Cardiac muscle cell (in vitro differentiated cells and primary cell): ENCODE results near the gene SMO. TPM values are rescaled to one million over a fixed set of nuclear protein-coding genes. Genes with fewer than 3 reads are reported as not detected.

Source experiments
- DNase-seq, 2 donors: peaks; one replicate each; pipeline versions ENCODE4 v3.0.0 to v3.0.0-alpha.2; 2010 to 2017; ENCODE audit warnings: low read depth in 1 of 2, low spot score in 1 of 2
- H3K27ac ChIP-seq: fragments of 200-600 bp; sonication (generic); 2 replicates; pipeline ENCODE4 v1.5.1; 2016
- H3K27me3 ChIP-seq: fragments of 200-600 bp; sonication (generic); 2 replicates; pipeline ENCODE4 v1.6.0; 2016; ENCODE audit warnings: control low read depth
- H3K36me3 ChIP-seq: fragments of 200-600 bp; sonication (generic); 2 replicates; pipeline ENCODE4 v1.5.1; 2016; ENCODE audit warnings: control low read depth
- H3K4me1 ChIP-seq: fragments of 200-600 bp; sonication (generic); 2 replicates; pipeline ENCODE4 v1.8.1; 2017; ENCODE audit warnings: low read depth, mild to moderate bottlenecking, mixed run types
- H3K4me3 ChIP-seq: fragments of 200-600 bp; sonication (generic); 2 replicates; pipeline ENCODE4 v1.5.1; 2016; ENCODE audit warnings: mild to moderate bottlenecking
- H3K9me3 ChIP-seq: fragments of 200-600 bp; sonication (generic); 2 replicates; pipeline ENCODE4 v1.5.1; 2017; ENCODE audit warnings: low read depth, mild to moderate bottlenecking, control low read depth
- polyA plus RNA-seq: library from polyadenylated mRNA; unstranded; fragments of >200 nt; fragmentation: Nextera tagmentation; extraction: Ambion mirVana; gene quantifications from 2 replicates; pipeline ENCODE4 v1.2.1, GENCODE V29; 2016
- total RNA-seq: library from RNA; depleted of rRNA; stranded (reverse); fragments of >200 nt; gene quantifications from 2 replicates; pipeline ENCODE4 v1.2.3, GENCODE V29; 2016
- TF ChIP-seq, protein P1 (sequence below): IDR thresholded peaks from 2 replicates; pipeline ENCODE4 v1.5.1; 2012; ENCODE audit warnings: low read depth, mild to moderate bottlenecking, low read length

The SMO gene
- total and polyA plus RNA-seq, 2 experiments from 2014 or later = 35.0 to 82.9 TPM

DNA sequence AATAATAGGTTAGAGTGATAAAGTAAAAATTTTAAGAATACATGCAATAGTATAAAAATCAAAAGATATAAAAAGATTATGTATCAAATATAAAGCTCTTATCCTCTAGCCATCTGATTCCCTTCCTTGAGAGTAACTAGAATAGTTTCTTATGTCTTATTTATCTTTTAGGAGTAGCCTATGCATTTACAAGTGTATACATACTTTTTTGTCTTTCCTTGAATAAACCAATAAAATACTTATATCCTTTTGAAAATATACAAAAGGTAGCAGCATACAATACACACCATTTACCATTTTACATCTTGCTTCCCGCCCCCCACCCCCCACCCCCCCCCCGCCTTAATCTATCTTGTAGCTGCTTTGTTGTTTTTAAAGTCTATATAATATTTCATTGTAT is 67.8 kb downstream of the SMO start:
- Histone ChIP-seq H3K36me3 (no peaks in the 10 kb centered on the region), H3K4me3 (no peak overlapping the region), H3K9me3 (no peaks in the 10 kb centered on the region), H3K4me1 (peaks cover 5% of the 10 kb centered on the region), H3K27ac (no peak overlapping the region), H3K27me3 (no peaks in the 10 kb centered on the region)
- TF ChIP-seq, protein P1, sequence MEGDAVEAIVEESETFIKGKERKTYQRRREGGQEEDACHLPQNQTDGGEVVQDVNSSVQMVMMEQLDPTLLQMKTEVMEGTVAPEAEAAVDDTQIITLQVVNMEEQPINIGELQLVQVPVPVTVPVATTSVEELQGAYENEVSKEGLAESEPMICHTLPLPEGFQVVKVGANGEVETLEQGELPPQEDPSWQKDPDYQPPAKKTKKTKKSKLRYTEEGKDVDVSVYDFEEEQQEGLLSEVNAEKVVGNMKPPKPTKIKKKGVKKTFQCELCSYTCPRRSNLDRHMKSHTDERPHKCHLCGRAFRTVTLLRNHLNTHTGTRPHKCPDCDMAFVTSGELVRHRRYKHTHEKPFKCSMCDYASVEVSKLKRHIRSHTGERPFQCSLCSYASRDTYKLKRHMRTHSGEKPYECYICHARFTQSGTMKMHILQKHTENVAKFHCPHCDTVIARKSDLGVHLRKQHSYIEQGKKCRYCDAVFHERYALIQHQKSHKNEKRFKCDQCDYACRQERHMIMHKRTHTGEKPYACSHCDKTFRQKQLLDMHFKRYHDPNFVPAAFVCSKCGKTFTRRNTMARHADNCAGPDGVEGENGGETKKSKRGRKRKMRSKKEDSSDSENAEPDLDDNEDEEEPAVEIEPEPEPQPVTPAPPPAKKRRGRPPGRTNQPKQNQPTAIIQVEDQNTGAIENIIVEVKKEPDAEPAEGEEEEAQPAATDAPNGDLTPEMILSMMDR = no peak
- no peak for DNase-seq

DNA sequence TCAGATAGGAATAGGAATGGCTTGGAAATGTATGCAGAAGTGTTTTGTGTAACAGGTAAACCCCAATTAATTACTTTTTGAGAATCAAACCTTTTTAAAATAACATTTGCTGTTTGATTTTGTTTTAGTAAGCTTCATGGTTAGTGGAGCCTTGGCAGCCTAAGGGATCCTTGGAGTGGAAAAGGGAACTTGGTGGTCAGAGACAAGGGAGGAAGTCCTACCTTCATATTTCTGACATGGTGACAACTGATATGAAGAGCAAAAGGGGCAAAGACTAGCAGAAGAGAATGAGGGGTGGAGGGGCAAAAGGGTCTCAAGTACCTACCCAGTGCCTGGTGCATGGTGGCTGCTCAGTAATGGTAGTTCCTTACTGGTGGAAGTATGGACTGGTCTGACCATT is 68.7 kb downstream of the SMO start:
- Histone ChIP-seq H3K27me3 (no peaks in the 10 kb centered on the region), H3K9me3 (no peaks in the 10 kb centered on the region), H3K4me1 (peaks cover 5% of the 10 kb centered on the region), H3K4me3 (no peak overlapping the region), H3K27ac (no peak overlapping the region), H3K36me3 (no peaks in the 10 kb centered on the region)
- TF ChIP-seq, protein P1 = no peak
- no peak for DNase-seq

DNA sequence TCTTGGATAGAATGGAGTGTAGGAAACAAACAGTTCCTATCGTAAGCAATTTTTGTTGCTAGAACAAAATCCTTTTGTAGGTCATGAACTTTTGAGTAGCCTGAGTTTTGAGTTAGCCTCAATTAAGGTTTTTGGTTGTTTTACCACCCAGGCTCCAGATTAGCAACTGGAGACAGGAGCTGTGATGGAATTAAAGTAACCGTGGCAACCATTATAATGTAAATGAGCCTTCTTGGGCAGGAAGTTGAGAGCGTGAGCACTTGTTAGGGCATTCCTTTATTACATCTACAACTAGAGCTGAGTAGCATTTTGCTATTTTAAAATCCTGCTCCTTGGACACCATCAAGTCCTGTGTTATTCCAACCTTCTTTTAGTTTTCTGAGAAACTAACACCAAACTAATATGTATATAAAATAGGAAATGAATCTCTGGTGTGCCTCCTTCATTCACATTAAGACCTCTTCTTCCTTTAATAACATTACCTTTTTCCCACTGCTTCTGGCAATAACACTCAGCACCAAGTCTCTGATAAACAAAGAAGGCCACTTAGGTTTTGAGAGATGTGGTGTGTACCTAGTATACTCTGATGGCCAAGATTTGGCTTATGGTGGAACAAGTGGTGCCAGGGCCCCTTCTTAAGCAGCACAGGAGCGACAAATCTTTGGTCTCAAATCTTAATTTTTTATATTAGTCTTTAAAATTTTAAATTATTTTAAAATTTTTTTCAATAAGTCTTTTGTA is 70.4 kb downstream of the SMO start:
- DNase-seq = peak in 1 of 2 donors; percentile 8
- Histone ChIP-seq H3K4me3 (no peak overlapping the region), H3K36me3 (no peaks in the 10 kb centered on the region), H3K27ac (no peak overlapping the region), H3K27me3 (no peaks in the 10 kb centered on the region), H3K4me1 (peaks cover 5% of the 10 kb centered on the region), H3K9me3 (no peaks in the 10 kb centered on the region)
- TF ChIP-seq, protein P1 = no peak

DNA sequence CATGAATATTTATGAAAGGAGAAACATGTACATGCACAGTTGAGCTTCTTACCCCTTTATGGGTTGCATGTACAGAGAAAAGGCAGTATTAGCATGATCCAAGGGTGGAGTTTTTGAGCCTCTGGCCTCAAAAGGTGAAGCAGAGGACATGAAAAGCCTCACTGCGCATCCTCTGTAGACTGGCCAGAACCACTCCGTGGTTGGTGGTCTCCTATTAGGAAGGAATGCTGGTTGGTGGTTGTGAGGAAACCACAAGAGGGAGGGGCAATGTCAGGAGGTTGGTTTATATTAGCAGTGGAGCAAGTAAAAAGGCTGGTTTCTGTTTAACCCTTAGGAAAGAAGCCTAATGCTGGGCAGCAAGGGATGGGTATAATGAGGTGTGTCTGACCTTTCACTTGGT is 73.9 kb downstream of the SMO start:
- DNase-seq = no peak
- no peak overlapping the region for H3K4me3 ChIP-seq
- TF ChIP-seq, protein P1 = no peak
- no peaks in the 10 kb centered on the region for H3K27me3 ChIP-seq
- H3K9me3 ChIP-seq = no peaks in the 10 kb centered on the region
- no peaks in the 10 kb centered on the region for H3K36me3 ChIP-seq
- no peak overlapping the region for H3K27ac ChIP-seq
- peaks cover 5% of the 10 kb centered on the region for H3K4me1 ChIP-seq

Other genes starting within 250 kb of the SMO start
- 26.9 and 31.1 TPM in 2 replicates for gene TNPO3, start 133.5 kb upstream of the SMO start, total RNA-seq
- 21.8 and 32.1 TPM in 2 replicates for gene TNPO3, start 133.5 kb upstream of the SMO start, polyA plus RNA-seq
- gene TSPAN33, start 43.9 kb upstream of the SMO start, total RNA-seq = 10.0 and 13.4 TPM in 2 replicates
- gene TSPAN33, start 43.9 kb upstream of the SMO start, polyA plus RNA-seq = 14.9 and 15.6 TPM in 2 replicates
- gene AHCYL2, start 36.4 kb downstream of the SMO start, total RNA-seq = 26.1 and 30.8 TPM in 2 replicates
- 25.5 and 28.5 TPM in 2 replicates for gene AHCYL2, start 36.4 kb downstream of the SMO start, polyA plus RNA-seq
- gene STRIP2, start 245.8 kb downstream of the SMO start, total RNA-seq = 23.5 and 38.9 TPM in 2 replicates
- gene STRIP2, start 245.8 kb downstream of the SMO start, polyA plus RNA-seq = 11.7 and 22.0 TPM in 2 replicates